ENCODE data around the gene AKAP1. TPM values are rescaled to one million over a fixed set of nuclear protein-coding genes. Genes with fewer than 3 reads are reported as not detected.

AKAP1 gene
- total RNA-seq, 1 donor from 2014 or later: 26.4 TPM

DNA sequence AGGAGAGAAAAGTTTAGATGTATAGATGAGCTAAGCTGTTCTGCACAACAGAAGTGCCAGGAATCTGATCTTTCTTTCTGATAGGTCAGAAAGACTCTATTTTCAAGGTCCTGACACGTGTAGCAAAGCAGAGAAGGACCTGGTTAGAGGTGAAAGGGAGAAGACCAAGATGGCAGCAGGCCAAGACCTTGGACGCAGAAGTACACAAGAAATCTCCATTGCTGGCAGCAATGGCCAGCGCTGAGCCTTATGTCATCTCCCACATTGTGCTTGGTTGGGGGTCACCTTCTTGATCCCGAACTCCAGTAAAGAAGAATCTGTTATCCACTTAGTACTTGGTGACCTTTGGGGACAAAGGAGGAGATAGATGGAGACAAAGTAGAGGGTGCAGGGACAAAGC, 41.8 kb upstream of the AKAP1 start:
- Mint-ChIP-seq H3K36me3 (no peaks in the 10 kb centered on the region), H3K4me3 (no peak overlapping the region), H3K4me1 (no peaks in the 10 kb centered on the region), H3K27ac (no peak overlapping the region), H3K9me3 (no peaks in the 10 kb centered on the region), H3K27me3 (ENCODE audit: low read depth) (peaks cover 7% of the 10 kb centered on the region)
- no peak for DNase-seq (ENCODE audit: low spot score in 2 of 2, unreplicated experiment in 2 of 2)
- TF ChIP-seq CTCF (IDR thresholded peaks at IDR 0.05; ENCODE audit: unreplicated experiment): no peak

GRCh38 chr17:57044976-57045867, 39.8 kb upstream of the AKAP1 start:
- Mint-ChIP-seq H3K9me3 (no peaks in the 10 kb centered on the region), H3K27ac (no peak overlapping the region)

DNA sequence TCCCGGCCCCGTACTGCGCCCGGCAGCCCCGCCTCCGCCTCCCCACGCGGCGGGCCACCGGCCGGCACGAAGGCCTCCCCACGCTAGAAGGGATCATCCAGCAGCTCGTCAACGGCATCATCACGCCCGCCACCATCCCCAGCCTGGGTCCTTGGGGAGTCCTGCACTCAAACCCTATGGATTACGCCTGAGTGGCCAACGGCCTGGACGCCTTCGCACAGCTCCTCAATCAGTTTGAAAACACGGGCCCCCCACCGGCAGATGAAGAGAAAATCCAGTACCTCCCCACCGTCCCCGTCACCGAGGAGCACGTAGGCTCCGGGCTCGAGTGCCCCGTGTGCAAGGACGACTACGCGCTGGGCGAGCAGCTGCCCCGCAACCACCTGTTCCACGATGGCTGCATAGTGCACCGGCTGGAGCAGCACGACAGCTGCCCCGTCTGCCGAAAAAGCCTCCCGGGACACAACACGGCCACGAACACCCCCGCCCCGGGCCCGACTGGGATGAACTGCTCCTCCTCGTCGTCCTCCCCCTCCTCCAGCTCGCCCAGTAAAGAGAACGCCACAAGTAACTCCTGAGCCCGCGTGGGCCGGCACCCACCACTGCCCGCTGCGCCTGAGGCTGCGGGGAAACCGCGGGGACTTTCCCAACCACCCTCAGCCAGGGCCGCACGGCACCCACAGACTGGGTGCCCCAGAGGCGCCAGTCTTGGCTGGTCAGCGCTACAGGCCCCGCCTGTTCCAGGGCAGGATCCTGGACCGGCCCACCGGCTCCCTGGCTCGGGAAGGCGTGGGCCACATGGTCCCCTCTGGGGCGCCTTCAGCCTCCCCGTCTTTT, 39.0 kb upstream of the AKAP1 start:
- H3K9me3 Mint-ChIP-seq: no peaks in the 10 kb centered on the region
- H3K27me3 Mint-ChIP-seq (ENCODE audit: low read depth): peaks cover 5% of the 10 kb centered on the region
- DNase-seq (ENCODE audit: low spot score in 2 of 2, unreplicated experiment in 2 of 2): no peak
- H3K27ac Mint-ChIP-seq: no peak overlapping the region
- H3K36me3 Mint-ChIP-seq: no peaks in the 10 kb centered on the region
- H3K4me1 Mint-ChIP-seq: no peaks in the 10 kb centered on the region
- no peak for TF ChIP-seq CTCF (IDR thresholded peaks at IDR 0.05; ENCODE audit: unreplicated experiment)
- H3K4me3 Mint-ChIP-seq: no peak overlapping the region

More at GRCh38 chr17:57044976-57045867, 39.8 kb upstream of the AKAP1 start:
- H3K36me3 Mint-ChIP-seq: no peaks in the 10 kb centered on the region
- no peak overlapping the region for H3K4me3 Mint-ChIP-seq
- no peak for TF ChIP-seq CTCF (IDR thresholded peaks at IDR 0.05; ENCODE audit: unreplicated experiment)
- H3K27me3 Mint-ChIP-seq (ENCODE audit: low read depth): peaks cover 5% of the 10 kb centered on the region
- DNase-seq (ENCODE audit: low spot score in 2 of 2, unreplicated experiment in 2 of 2): no peak
- no peaks in the 10 kb centered on the region for H3K4me1 Mint-ChIP-seq

DNA sequence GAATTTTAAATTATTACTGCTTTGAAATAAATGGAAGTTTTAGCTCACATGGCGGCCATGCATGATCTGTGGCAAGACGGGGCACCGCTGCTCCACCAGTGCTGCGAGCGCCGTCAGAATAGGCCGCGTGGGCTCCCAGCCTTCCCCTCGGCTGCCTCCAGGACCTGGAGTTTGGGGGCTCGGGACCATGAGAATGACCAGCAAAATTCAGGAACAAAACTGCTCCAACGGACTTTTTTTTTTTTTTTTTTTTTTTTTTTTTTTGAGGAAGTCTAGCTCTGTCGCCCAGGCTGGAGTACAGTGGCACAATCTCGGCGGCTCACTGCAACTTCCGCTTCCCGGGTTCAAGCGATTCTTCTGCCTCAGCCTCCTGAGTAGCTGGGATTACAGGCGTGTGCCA, 38.3 kb upstream of the AKAP1 start:
- Mint-ChIP-seq H3K36me3 (no peaks in the 10 kb centered on the region), H3K9me3 (no peaks in the 10 kb centered on the region), H3K4me1 (peaks cover 1% of the 10 kb centered on the region), H3K27me3 (ENCODE audit: low read depth) (peaks cover 3% of the 10 kb centered on the region), H3K4me3 (no peak overlapping the region), H3K27ac (no peak overlapping the region)
- DNase-seq (ENCODE audit: low spot score in 2 of 2, unreplicated experiment in 2 of 2): no peak
- TF ChIP-seq CTCF (IDR thresholded peaks at IDR 0.05; ENCODE audit: unreplicated experiment): no peak

GRCh38 chr17:57048096-57048495, 37.0 kb upstream of the AKAP1 start:
- Mint-ChIP-seq H3K36me3 (no peaks in the 10 kb centered on the region), H3K4me1 (peaks cover 6% of the 10 kb centered on the region), H3K27ac (no peak overlapping the region), H3K4me3 (no peak overlapping the region), H3K9me3 (no peaks in the 10 kb centered on the region), H3K27me3 (ENCODE audit: low read depth) (no peaks in the 10 kb centered on the region)
- no peak for TF ChIP-seq CTCF (IDR thresholded peaks at IDR 0.05; ENCODE audit: unreplicated experiment)
- no peak for DNase-seq (ENCODE audit: low spot score in 2 of 2, unreplicated experiment in 2 of 2)
